GM18498 (cell line): ENCODE data around the gene EMILIN2.

ENCODE experiments used
- ATAC-seq: cut with Tn5 transposase; IDR thresholded peaks from one replicate; pipeline ENCODE4 v1.9.1; 2021; ENCODE audit warnings: mild to moderate bottlenecking, moderate library complexity; ENCODE audit not compliant: unreplicated experiment

EMILIN2 gene

GRCh38 chr18:2948038-2948437, 101.2 kb downstream of the EMILIN2 start:
- ATAC-seq: no peak

DNA sequence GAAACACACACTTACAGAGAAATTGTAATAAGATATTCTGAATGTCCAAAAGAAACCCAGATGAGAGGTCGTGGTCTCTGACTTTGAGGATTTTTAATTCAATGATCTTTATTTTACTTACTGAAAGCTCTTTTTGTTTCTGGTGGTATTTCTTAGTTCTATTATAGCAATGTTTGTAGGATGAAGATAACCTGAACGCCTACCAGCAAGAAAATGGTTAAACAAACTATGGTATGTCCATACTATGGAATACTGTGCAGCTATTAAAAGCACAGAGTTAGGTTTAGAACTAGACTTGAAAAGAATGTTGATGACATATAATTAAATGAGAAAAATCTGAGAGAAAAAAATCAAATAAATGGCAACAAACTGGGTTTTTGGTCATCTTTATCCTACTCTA, 105.8 kb downstream of the EMILIN2 start:
- ATAC-seq: no peak

GRCh38 chr18:2953935-2954653, 107.3 kb downstream of the EMILIN2 start:
- ATAC-seq: no peak

DNA sequence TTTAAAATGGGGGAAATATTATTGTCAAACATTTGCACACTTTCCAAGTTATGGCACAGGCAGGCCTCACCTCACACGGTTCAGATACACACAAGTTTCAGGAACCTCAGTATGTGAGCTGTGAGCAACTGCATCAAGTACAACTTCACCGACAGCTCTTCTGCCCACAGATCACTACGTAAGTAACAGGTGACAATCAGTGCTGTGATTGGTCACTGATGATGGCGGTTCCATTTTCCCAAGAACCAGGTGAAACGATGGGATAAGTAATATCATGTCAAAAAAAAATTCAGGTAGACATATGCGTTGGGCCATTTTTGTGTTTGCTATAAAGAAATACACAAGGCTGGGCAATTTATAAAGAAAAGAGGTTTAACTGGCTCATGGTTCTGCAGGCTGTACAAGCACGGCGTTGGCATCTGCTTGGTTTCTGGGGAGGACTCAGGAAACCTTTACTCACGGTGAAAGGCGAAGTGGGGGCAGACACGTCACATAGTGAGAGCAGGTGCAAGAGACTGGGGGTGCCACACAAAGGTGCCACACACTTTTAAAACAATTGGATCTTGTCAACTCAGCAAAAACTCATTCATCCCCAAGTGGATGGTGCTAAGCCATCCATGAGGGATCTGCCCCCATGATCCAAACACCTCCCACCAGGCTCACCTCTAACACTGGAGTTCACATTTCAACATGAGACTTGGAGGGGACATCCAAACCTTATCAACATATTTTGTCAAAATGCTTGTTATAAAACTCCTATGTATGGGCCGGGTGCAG, 108.3 kb downstream of the EMILIN2 start:
- ATAC-seq: no peak

GRCh38 chr18:2956056-2956455, 109.2 kb downstream of the EMILIN2 start:
- ATAC-seq: no peak

- peak; percentile 53 for ATAC-seq
These were observed 112.1 kb downstream of the EMILIN2 start for GRCh38 chr18:2958819-2959298.

- ATAC-seq: no peak
These were observed 112.5 kb downstream of the EMILIN2 start for GRCh38 chr18:2959341-2959740.

GRCh38 chr18:2960983-2961696, 114.3 kb downstream of the EMILIN2 start:
- no peak for ATAC-seq

DNA sequence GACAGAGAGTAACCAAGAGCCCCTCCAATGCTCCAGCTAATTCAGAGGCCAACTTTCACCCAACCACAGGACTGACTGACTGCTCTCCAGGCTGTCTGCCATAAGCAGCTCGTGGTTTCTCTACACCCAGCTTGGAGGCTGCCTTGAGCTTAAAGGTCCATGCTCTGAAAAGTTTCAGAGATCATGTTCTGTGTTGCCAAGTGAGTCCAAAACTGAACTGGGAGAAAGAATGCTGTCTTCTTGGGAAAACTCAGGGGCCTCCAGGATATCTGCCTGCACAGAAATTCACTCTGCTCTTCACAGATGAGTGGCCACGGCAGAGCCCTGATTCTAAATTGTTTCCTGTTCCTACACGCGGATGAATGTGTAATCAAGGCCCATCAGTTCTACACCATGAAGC, 115.0 kb downstream of the EMILIN2 start:
- ATAC-seq: peak; percentile 29

DNA sequence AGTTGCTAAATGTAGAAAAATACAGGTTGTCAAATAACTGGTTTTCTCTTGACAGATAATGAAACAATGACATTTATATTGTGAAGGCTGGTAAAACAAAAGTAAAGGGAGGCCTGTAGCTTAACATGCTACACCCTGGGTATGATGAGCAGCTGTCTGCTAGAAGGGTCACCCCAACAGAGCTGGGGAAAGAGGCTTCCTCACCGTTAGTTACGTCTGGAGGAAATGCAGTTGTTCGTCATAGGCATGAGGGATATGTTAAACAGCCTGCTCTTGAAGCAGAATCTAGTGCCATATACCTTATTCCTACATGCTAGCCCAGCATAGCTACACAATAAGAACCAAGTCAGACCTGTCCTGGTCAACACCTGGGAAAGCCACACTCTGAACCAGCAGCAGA, 116.2 kb downstream of the EMILIN2 start:
- no peak for ATAC-seq

GRCh38 chr18:2964361-2965010, 117.7 kb downstream of the EMILIN2 start:
- no peak for ATAC-seq
